ENCODE measurements around the gene UNC5A.

UNC5A gene

DNA sequence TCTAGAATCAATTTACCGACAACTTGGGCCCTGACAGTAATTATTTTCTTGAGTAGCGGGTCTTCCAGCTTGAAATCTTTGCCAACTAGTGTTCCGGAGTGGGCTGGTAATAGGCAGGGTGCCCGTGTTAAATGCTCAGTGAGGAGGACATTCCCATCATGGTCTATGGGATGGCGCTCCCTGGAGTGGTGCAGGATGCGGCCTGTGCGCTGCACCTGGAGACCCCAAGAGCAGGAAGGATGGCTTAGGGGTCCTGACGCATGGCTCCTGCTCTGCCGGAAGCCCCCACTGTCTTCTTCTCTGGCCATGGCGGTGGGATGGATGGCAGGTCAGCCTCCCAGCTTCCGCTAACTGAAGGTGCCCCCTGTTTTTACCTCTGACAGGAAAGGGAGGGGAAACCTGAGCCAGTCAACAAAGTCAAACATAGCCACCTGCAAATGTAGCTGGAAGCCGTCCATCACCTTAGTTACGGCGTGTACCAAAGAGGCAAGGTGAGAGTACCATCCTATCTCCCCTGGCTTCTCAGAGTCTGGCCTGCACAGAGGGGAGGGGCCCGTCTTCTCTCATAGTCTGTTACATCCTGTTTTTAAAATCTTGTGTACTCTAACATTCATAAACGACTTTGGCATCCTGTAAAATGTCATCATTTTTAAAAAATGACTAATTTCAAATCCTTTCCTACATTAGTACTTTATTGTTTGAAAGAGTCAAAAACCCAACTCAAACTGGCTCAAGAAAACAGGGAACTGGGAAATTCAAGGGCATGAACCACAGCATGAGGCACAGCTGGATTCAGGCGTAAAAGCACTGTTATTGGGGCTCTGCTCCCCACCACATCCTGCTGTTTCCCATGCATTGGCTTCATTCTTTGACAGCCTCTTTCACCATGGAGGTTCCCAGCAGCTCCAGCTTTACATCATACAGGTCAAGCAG, 28.5 kb upstream of the UNC5A start:
- DNase-seq, result no peak

DNA sequence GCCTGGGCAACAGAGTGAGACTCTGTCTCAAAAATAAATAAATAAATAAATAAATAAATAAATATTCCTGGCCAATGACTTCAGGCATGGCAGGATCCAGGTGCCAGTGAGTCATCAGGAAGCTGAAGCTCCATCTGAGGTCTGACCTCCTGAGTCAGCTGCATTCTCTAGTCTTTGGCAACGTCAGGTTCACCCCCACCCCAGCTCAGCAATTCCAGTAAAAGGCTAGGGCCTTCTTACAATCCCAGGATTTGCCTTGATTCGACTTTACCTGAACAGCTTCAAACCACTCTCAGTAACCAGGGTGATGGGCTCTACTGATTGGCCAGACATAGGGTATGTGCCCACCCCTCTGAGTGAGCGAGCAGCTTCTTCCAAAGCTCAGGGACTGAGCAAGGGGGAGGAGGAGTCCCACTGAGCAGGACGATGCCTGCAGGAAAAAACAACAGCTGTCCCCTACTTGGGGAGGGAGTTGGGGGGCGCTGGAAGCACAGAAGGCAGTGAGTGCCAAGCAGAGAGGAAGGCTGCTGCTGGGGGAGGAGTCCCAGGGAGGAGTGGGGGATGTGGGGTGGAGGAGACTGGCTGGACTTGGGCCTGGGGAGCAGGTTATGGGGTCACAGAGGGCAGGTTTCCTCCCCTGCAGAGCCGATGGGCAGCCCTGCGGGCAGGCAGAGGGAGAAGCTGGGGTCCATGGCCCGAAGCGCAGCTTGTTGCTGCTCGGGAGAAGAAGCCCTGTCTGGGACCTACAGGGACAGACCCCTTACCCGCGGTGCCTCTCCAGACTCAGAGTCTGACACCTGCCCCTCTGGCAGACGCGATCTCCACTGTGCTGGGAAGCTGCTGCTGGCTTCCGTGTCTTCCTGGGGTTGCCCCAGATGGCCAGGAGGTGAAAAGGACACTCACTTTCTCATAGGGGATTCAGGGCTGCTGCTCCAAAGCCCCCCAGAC, 25.9 kb upstream of the UNC5A start:
- no peak for DNase-seq

DNA sequence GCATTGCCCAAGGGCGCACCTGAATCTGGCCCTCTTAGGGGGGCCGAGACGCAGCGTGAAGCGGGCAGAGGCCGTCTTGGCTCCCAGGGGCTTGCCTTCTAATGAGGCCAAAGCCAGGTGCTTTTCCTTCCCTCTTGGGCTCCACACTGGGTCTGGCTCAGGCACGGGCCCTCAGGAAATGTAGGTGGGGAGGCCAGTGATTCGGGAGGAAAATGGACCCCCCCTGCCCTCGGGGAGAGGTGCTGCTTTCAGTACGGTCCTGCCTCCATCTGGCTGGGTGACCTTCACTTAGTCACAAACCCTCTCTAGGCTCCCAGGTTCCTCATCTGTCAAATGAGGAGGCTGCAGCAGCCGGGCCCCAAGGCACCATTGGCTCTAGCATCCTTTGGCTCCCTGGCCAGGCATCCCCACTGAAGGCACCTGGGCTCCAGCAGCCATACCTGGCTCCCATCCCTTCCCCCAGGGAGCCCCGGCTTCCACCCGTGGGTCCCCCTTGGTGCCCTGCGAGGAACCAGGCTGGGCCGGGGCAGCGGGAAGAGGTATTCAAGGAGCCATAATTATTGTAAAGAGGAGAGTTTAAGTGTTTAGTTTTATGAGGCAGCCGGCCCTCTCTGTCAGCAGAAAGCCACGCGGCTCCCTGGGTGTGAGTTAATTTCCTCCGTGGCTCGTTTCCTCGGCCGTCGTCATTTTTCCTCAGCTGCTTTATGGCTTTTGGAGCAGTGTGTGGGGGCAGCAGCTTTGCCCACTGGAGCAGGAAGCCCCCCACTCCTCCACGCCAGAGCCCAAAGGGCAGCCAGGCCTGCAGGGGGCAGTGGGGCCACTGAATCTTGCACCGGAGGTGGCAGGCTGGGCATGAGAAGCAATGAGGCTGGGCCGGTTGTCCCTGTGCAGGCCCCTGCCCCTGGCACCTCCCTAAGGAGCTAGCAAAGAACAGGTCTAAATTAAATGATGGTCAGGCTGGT, 24.9 kb upstream of the UNC5A start:
- no peak for DNase-seq

- no peak for DNase-seq
These were observed 22.7 kb upstream of the UNC5A start for GRCh38 chr5:176787676-176788075.

GRCh38 chr5:176788091-176788490, 22.3 kb upstream of the UNC5A start:
- no peak for DNase-seq

DNA sequence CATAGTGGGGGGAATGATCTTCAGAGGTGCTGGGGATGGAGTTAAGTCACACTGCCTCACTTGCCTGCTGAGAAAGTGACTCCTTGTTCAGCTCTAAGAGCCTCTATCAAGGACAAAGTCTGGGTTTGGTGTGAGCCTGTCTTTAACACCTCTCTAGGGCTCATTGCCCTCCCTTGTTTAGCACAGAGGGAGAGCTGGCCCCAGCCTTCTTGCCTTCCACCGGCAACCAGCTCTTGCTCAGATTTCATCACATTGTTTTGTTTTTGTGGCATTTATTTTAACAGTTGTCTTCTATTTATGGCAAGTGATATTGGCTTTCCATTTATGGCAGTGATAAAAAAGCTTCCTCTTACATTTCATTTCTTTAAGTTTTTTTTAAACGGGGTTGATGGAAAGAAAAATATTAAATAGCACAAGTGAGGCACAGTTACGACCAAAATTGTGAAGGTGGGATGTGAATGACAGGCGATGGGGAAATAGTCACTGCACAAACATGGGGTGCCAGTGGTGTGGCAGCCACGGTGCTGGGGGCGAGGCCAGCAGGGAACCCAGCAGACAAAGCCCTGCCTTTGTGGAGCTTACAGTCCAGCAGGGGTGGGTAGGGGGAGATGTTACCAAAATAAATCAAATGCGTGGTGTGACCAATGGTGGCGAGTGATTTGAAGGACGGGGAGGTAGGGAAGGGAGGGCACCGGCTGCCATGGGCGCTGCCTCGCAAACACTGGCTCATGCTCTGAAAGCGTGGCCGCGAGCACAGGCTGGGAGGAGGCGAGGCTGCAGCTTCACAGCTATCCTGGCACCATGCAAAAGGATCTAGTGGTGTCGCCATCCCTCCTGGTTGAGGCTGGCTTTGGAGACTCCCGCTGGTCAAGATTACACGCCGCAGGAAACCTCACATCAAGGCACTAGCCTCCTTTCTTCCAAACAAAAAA, 21.2 kb upstream of the UNC5A start:
- DNase-seq, result no peak

DNA sequence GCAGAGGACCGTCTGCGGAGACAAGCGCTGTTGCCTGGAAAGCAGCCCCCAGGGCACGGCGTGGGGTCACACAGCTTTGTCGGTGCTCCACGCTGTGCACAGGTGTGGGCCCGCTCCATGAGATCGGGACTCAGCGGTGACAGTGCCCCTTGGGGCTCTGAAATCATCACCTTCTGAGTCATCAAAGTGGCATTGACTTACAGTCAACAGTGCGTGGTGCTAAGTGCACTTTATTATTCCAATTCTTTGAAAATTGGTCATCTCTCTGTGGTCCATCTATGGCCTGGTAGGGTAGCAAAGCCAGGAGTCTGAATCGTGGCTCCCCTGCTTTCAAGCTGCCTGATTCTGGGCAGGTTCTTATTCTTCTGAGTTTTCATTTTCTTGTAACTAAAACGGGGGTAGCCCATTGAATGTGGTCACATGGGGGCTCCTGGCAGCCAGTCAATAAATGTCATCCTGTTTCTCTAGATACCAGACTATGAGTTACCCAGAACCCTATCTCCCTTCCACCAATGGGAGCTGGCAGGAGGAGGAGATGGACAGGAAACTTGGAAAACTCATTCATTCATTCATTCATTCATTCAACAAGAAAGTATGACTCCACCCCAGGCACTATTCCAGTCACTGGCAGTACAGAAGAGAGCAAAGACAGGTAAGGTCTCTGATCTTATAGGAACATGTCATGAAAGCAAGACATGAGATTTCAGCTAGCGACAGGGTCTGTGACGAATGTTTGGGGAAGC, 20.3 kb upstream of the UNC5A start:
- no peak for DNase-seq

DNA sequence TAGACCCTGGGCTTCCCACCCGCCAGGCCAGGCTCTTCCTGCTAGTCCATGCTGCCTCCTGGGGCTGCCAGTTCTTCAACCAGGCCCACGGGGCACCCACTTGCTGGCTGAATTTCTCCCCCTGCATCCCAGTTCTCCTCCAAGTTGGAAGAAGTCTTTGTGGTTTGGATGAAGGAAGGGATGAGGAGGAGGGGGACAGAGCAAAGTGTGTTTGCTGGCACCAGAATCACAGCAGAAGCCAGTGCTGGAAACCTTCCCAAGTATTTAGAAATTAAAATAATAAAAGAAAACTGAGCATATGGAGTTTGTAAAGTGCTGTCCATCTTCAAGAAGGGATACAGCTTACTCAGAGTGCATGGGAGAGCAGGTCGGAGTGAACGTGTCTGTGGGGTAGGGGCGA, 19.4 kb upstream of the UNC5A start:
- DNase-seq, result no peak

DNA sequence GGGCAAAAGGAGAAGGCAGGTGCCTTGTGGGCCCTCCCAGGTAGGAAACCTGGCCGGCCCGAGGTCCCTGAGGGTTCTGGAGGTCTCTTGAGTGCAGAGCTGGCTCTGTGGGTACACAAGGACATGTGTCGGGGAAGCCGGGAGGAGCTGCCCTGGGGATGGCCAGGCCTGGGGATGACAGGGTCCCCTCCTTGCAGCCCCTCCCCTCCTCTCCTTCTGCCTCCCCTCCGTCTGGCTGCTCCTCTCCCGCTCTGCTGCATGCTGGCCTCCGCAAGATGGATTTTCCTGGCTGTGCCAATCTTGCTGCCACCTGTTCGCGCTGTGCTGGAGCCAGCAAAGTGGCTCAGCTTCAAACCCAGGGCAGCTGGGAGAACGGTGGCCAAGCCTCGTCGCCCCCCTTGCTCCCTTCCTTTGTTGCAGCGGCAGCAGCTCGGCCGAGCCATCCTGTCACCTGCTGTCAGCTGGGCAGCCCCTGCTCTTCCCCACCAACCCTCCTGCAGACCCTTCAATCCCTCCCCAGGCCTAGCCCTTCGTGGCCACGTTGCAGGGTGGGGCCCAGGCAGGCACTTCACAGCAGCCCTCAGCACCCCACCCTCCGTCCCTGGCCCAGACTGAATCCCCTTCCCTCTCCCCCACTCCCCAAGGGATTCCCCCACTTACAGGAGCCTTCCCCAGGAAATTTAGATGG, 17.6 kb upstream of the UNC5A start:
- DNase-seq, result no peak

- no peak for DNase-seq
These were observed 17.0 kb upstream of the UNC5A start for GRCh38 chr5:176793343-176793699.

DNA sequence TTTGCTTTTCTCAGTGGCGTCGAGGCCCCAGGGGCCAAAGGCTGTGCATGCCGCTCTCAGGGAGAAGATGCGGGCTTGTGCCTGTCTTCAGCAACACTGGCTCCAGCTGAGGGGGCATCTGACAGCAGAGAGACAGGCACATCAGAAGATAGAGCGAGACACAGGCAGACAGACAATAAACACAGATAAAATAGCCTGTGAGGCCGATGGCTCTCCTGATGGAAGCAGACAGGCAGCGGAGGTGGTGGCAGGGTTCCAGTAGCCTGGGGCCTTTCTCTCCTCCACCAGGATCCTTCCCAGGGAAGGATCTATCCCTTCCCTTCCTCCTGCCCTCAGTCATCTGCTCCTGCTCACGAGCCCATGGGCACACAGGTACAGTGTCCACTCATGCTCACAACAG, 16.6 kb upstream of the UNC5A start:
- DNase-seq, result no peak

GRCh38 chr5:176794509-176794908, 15.8 kb upstream of the UNC5A start:
- no peak for DNase-seq

- DNase-seq, result no peak
These were observed 13.9 kb upstream of the UNC5A start for GRCh38 chr5:176796411-176796810.

DNA sequence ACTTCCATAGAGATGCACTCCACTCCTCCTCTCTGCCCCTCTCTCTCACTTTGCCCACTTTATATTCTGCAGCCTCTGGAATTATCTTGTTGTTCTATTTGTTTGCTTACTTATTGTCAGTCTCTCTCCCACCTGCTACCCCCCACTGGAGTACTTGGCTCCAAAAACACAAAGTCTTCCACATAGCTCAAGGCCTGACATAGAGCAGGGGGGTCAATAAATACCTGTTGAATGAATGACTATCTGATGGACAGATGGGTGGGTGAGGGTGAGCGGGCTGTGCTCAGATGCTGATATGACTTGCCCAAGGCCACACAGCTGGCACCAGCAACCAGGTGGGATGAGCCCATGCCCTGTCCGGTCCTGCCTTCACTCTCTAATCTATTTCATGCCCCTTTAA, 13.4 kb upstream of the UNC5A start:
- DNase-seq, result no peak

GRCh38 chr5:176797456-176798050, 12.8 kb upstream of the UNC5A start:
- DNase-seq, result no peak

DNA sequence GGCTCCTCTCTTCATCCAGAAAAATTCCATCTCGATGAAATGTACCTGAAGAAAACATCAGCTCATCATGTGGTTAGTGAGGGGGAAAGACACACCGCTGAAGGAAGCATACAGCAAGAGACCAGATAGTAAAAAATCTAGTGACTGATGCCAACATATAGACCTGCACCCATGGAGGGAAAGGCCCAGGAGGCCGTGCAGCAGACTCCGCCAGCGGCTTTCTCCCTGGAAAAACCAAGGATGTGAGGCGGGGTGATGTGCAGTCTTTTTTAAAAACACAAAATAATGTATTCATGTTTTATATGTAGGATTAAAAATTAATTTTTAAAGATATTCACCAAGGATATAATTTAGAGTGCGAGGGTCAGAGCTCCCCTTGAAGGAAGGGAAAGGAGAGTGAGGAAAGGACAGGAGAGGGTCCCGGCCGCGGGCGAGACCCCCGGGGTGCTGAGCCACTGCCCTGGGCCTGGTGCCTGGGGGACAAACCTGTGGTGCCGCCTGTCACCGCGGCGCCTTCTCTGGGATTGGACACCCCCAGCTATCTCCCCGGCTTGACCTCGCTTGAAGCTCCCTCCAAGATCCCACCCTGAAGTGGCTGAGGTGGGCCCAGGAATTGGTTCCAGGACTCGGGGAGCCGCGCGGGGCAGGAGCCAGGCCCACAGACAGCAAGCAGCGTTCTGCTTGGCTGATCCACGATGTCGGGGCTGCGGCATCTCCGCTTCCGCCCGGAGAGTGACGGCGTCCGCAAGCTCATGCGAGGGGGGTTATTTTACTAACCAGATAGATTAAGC, 12.1 kb upstream of the UNC5A start:
- DNase-seq, result no peak

DNA sequence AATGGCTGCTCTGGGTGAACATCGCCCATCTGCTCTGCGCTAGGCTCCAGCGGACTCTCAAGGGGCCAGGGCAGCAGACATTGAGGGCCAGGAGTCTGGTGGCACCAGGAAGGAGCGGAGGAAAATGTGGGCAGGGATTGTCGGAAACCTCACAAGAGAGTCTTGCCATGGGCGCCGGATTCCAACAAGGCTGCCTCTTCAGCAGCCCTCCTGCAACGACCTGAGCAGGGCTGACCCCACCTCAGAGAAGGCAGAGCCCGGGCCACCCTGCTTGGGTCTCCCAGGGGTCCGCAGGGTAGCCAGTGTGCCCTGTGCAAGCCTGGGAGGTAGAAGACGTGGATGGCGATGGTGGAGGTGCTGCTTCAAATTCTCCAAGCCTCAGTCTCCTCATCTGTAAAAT, 11.4 kb upstream of the UNC5A start:
- DNase-seq, result no peak

GRCh38 chr5:176799488-176799887, 10.9 kb upstream of the UNC5A start:
- no peak for DNase-seq

DNA sequence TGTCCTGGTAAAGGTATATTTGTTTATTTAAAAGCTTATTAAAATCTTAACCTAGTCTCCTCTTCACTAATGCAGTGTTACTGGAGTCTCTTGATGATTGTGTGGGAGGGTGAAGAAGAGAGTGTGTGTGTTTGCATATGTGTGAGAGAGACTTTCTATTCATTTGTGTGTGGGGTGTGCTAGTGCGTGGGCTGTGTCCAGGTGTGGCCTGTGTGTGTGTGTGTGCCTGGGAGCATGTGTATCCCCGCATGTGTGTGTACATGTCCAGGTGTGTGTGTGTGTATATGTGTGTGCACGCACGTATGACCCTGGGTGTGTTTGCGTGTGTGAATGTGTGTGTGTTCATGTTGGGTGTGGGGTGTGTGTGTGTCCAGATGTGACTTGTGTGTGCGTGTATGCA, 10.3 kb upstream of the UNC5A start:
- no peak for DNase-seq

Data from activated CD4-positive, alpha-beta T cell treated with anti-CD3 and anti-CD28 coated beads, Interleukin-2, amount 50 U/mL, for 4 hours (primary cell).